ENCODE measurements around the gene FCRLA. TPM values are rescaled to one million over a fixed set of nuclear protein-coding genes. Genes with fewer than 3 reads are reported as not detected.
A peak's percentile ranks its signal among the peaks of the same experiment; 100 is the strongest.

The FCRLA gene
- total RNA-seq, 4 donors from 2014 or later: not detected

DNA sequence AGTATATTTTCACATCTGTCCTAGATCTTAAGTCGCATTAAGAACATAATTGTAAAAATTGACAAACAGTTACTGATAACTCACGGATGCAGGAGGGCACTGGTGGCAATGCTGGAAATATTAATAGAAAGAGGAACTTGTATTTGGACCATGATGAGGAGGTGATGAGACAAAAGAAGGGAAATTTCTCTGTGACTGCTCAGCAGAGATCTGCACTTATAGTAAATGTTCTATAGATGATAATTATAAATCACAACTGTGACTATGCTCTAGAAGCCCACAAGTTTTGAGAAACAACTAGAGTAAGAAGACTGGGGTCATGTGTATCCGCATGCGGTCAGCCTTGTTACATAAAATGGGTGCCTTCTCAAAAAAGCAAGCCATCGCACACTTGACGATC lies 33.9 kb downstream of the FCRLA start:
- Histone ChIP-seq H3K9me3 (no peaks in the 10 kb centered on the region), H3K27ac (no peak overlapping the region), H3K4me1 (no peaks in the 10 kb centered on the region), H3K27me3 (no peaks in the 10 kb centered on the region), H3K4me3 (replicated peaks in 1 of 3) (no peak overlapping the region), H3K36me3 (no peaks in the 10 kb centered on the region)
- intact Hi-C loops (cut with DNase I): loop anchor here (10.0 kb wide), 1 partner anchor 256 kb away; no protein-coding TSS in a partner anchor
- 75 to 86% methylated on average over 6 of the region's 6 CpGs for WGBS, 2 donors
- no peak for DNase-seq
- TF ChIP-seq, protein P1, sequence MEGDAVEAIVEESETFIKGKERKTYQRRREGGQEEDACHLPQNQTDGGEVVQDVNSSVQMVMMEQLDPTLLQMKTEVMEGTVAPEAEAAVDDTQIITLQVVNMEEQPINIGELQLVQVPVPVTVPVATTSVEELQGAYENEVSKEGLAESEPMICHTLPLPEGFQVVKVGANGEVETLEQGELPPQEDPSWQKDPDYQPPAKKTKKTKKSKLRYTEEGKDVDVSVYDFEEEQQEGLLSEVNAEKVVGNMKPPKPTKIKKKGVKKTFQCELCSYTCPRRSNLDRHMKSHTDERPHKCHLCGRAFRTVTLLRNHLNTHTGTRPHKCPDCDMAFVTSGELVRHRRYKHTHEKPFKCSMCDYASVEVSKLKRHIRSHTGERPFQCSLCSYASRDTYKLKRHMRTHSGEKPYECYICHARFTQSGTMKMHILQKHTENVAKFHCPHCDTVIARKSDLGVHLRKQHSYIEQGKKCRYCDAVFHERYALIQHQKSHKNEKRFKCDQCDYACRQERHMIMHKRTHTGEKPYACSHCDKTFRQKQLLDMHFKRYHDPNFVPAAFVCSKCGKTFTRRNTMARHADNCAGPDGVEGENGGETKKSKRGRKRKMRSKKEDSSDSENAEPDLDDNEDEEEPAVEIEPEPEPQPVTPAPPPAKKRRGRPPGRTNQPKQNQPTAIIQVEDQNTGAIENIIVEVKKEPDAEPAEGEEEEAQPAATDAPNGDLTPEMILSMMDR (IDR thresholded peaks at IDR 0.05): no peak
- no peak for TF ChIP-seq POLR2A (IDR thresholded peaks at IDR 0.05)

DNA sequence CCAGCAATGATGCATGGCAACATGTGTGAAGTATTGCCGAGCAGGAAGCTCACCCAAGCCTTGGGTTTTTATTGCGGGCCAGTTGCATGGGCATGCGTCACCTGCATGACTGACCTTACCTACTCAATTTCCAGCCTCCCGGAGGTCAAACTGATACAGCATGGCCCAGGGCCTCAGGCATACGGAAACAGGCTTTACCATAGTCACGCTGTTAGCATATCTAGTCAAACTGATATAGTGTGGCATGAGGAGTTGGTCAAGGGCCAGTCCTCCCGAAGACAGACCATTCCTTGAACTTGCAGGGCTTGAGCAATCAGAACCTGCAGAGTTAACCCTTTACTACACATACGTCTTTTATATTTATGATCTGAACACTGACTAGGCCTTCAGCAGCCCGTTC lies 36.2 kb downstream of the FCRLA start:
- WGBS, 2 donors: 75 to 84% methylated on average over 9 of the region's 9 CpGs
- intact Hi-C loops (cut with DNase I): loop anchor here (10.0 kb wide), 1 partner anchor 258 kb away; no protein-coding TSS in a partner anchor
- no peak for DNase-seq
- H3K36me3 ChIP-seq: no peaks in the 10 kb centered on the region
- H3K9me3 ChIP-seq: no peaks in the 10 kb centered on the region
- TF ChIP-seq POLR2A (IDR thresholded peaks at IDR 0.05): no peak
- TF ChIP-seq, protein P1 (IDR thresholded peaks at IDR 0.05): no peak
- H3K27ac ChIP-seq: no peak overlapping the region
- H3K27me3 ChIP-seq: no peaks in the 10 kb centered on the region
- H3K4me1 ChIP-seq: no peaks in the 10 kb centered on the region
- H3K4me3 ChIP-seq (replicated peaks in 1 of 3): no peak overlapping the region

DNA sequence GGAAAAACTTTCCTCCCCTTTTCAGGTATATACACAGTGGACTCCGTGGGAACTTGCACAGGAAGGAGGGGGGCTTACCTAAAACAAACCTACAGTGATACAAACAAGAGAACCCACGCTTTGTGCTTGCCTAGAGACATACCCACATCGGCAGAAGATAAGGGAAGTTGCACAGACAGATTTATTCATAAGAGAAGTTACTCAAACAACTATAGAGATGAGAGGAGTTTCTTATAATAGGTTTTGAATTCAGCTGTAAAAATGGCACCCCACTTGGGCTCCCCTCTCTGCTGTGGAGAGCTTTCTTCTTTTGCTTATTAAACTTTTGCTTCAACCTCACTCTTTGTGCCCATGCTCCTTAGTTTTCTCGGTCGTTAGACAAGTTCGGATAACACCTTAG lies 40.8 kb downstream of the FCRLA start:
- 53 to 61% methylated on average over 6 of the region's 6 CpGs for WGBS, 2 donors
- TF ChIP-seq POLR2A (IDR thresholded peaks at IDR 0.05): no peak
- TF ChIP-seq, protein P1 (IDR thresholded peaks at IDR 0.05): no peak
- no peak overlapping the region for H3K4me3 ChIP-seq (replicated peaks in 1 of 3)
- H3K9me3 ChIP-seq: no peaks in the 10 kb centered on the region
- H3K27me3 ChIP-seq: no peaks in the 10 kb centered on the region
- intact Hi-C loops (cut with DNase I): loop anchor here (10.0 kb wide), 1 partner anchor 263 kb away; no protein-coding TSS in a partner anchor
- H3K4me1 ChIP-seq: peaks cover 7 to 9% of the 10 kb centered on the region in 2 donors
- H3K27ac ChIP-seq: no peak overlapping the region
- H3K36me3 ChIP-seq: peaks cover 9 to 10% of the 10 kb centered on the region in 2 donors
- DNase-seq: no peak

DNA sequence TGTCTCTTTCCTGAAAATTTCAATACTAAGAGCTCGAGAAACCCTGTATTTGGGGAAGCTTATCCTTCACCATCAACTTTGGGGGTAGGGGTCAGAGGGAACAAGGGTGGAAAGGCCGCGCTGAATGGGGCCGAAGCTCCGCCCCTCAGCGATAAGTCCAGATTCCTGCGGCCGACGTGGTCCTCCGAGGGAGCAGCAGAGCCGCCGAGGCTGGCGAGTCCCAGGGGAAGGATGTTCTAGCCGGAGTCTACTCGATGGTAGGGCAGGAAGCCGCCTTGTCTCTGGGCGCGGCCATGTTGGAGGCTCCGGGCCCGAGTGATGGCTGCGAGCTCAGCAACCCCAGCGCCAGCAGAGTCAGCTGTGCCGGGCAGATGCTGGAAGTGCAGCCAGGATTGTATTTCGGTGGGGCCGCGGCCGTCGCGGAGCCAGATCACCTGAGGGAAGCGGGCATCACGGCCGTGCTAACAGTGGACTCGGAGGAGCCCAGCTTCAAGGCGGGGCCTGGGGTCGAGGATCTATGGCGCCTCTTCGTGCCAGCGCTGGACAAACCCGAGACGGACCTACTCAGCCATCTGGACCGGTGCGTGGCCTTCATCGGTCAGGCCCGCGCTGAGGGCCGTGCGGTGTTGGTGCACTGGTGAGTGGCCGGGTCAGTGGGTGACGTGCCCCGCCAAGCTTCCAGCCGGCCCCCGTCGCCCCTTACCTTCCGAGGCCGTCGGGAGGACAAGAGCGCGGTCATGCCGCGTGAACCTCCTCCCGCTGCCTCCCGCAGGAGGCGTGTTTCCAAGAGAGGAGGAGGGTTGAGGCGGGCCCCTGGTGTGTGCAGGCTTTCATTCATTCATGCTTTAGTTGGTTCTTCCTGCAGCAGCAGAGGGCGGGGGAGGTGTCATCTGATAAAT lies 42.7 kb downstream of the FCRLA start, which contains the start of gene DUSP12:
Gene DUSP12 (plus strand): TSS at position 278 of the 899 bp plus-strand sequence. CDS start 16 bp downstream, at position 294.
- peak in 1 of 2 donors; percentile 59 for TF ChIP-seq POLR2A (IDR thresholded peaks at IDR 0.05)
- TF ChIP-seq, protein P1 (IDR thresholded peaks at IDR 0.05): peak in 1 of 6 experiments; percentile 7
- peaks cover 25 to 27% of the 10 kb centered on the region in 2 donors for H3K36me3 ChIP-seq
- peaks cover 7 to 9% of the 10 kb centered on the region in 2 donors for H3K4me1 ChIP-seq
- H3K9me3 ChIP-seq: no peaks in the 10 kb centered on the region
- H3K4me3 ChIP-seq (replicated peaks in 1 of 3): peak within 1 kb of the TSS; percentile 60 to 95 (median 91)
- intact Hi-C loops (cut with DNase I): loop anchor here (10.0 kb wide), 1 partner anchor 265 kb away; no protein-coding TSS in a partner anchor
- H3K27ac ChIP-seq: peak within 1 kb of the TSS; percentile 27 to 88 (median 87)
- no peaks in the 10 kb centered on the region for H3K27me3 ChIP-seq
- 1 to 6% methylated on average over 16 to 33 of the region's 65 CpGs for WGBS, 2 donors
- DNase-seq: peak; percentile 88 to 93

Data from thyroid gland (tissue), 4 donors.